CD4-positive, alpha-beta memory T cell (primary cell): ENCODE data around the gene HERPUD2. TPM values are rescaled to one million over a fixed set of nuclear protein-coding genes. Genes with fewer than 3 reads are reported as not detected.

ENCODE experiments used
- CTCF ChIA-PET: fragments of 350-600 bp; sonication (Branson Sonifier 250); formaldehyde crosslinking; loops from one replicate; lab custom pipeline; 2021; ENCODE audit warnings: inconsistent platforms; ENCODE audit not compliant: partially characterized antibody; lab: Charles Lee
- POLR2A ChIA-PET: fragments of 350-600 bp; sonication (Branson Sonifier 250); formaldehyde crosslinking; loops from one replicate; lab custom pipeline; 2021; ENCODE audit not compliant: partially characterized antibody; lab: Charles Lee
- DNase-seq, 5 donors: peaks; one replicate each; pipeline versions ENCODE4 v3.0.0 to v3.0.0-alpha.2; 2020 to 2022; ENCODE audit warnings: mixed read lengths in 1 of 5
- H3K27ac ChIP-seq: one replicate; pipeline ENCODE4 v1.7.0; 2013; ENCODE audit warnings: low read depth, low read length
- H3K27me3 ChIP-seq: 2 replicates; pipeline ENCODE4 v1.7.0; 2013; ENCODE audit warnings: mild to moderate bottlenecking, low read length, moderate library complexity; ENCODE audit not compliant: insufficient read depth
- H3K36me3 ChIP-seq: 2 replicates; pipeline ENCODE4 v1.7.0; 2013; ENCODE audit warnings: mild to moderate bottlenecking, low read length, moderate library complexity; ENCODE audit not compliant: insufficient read depth
- H3K4me1 ChIP-seq: 2 replicates; pipeline ENCODE4 v1.7.0; 2013; ENCODE audit warnings: mild to moderate bottlenecking, low read length, moderate library complexity; ENCODE audit not compliant: insufficient read depth
- H3K4me3 ChIP-seq, 2 donors: one replicate each; pipeline ENCODE4 v1.7.0; 2013; ENCODE audit warnings: low read length in 2 of 2, mild to moderate bottlenecking in 1 of 2
- H3K9me3 ChIP-seq, 2 donors: one replicate each; pipeline ENCODE4 v1.7.0; 2013; ENCODE audit warnings: low read length in 2 of 2, control low read depth in 1 of 2; ENCODE audit not compliant: control insufficient read depth in 1 of 2
- H3K27ac Mint-ChIP-seq, 7 donors: one replicate each; pipeline ENCODE4 v1.8.0; 2020 to 2021; ENCODE audit warnings: mixed read lengths in 7 of 7, mild to moderate bottlenecking in 6 of 7, inconsistent platforms in 3 of 7, moderate library complexity in 3 of 7
- H3K27me3 Mint-ChIP-seq, 2 donors: one replicate each; pipeline ENCODE4 v1.8.0; 2020 to 2021; ENCODE audit warnings: mixed read lengths in 2 of 2
- H3K36me3 Mint-ChIP-seq, 2 donors: one replicate each; pipeline ENCODE4 v1.8.0; 2020 to 2021; ENCODE audit warnings: mixed read lengths in 2 of 2, inconsistent platforms in 1 of 2, mild to moderate bottlenecking in 1 of 2
- H3K4me1 Mint-ChIP-seq, 4 donors: one replicate each; pipeline ENCODE4 v1.8.0; 2020 to 2021; ENCODE audit warnings: mixed read lengths in 4 of 4, mild to moderate bottlenecking in 1 of 4
- H3K4me3 Mint-ChIP-seq, 8 donors: one replicate each; pipeline ENCODE4 v1.8.0; 2020 to 2021; ENCODE audit warnings: mixed read lengths in 8 of 8, mild to moderate bottlenecking in 7 of 8, moderate library complexity in 6 of 8, inconsistent platforms in 3 of 8
- H3K9me3 Mint-ChIP-seq, 8 donors: one replicate each; pipeline ENCODE4 v1.8.0; 2020 to 2021; ENCODE audit warnings: mixed read lengths in 8 of 8, mild to moderate bottlenecking in 5 of 8, inconsistent platforms in 3 of 8, moderate library complexity in 1 of 8
- intact Hi-C: fragments of 100-400 bp; cut with micrococcal nuclease; formaldehyde crosslinking; loops from one replicate; pipeline ENCODE4 v1.15.1; 2023
- polyA plus RNA-seq, 2 donors: library from polyadenylated mRNA; unstranded; fragments of 300-500 nt; fragmentation: Illumina TruSeq; gene quantifications; one replicate each; pipeline ENCODE4 v1.2.3, GENCODE V29; 2021
- total RNA-seq, 2 experiments: library from RNA; stranded (reverse); gene quantifications; one replicate each; pipeline ENCODE4 v1.2.3, GENCODE V29; 2021

HERPUD2 gene
- total and polyA plus RNA-seq, 4 experiments from 2014 or later, result 67.3 to 99.2 (median 80.5) TPM

- Mint-ChIP-seq H3K4me1 (peaks cover 54 to 93% (median 79%) of the 10 kb centered on the region in 4 donors), H3K27me3 (no peaks in the 10 kb centered on the region), H3K27ac (peak overlapping the region in 6 of 7 donors; percentile 15 to 94 (median 70)), H3K4me3 (peak overlapping the region; percentile 14 to 77 (median 70)), H3K9me3 (peaks cover 0 to 20% (median 14%) of the 10 kb centered on the region in 8 donors), H3K36me3 (peaks cover 64 to 74% of the 10 kb centered on the region in 2 donors)
- peak in 3 of 5 donors; percentile 30 to 46 (median 37) for DNase-seq
- ChIA-PET CTCF (no interaction called here), POLR2A (no interaction called here)
- Histone ChIP-seq H3K4me1 (peaks cover 73% of the 10 kb centered on the region), H3K36me3 (no peaks in the 10 kb centered on the region), H3K27me3 (no peaks in the 10 kb centered on the region), H3K27ac (no peak overlapping the region), H3K4me3 (no peak overlapping the region), H3K9me3 (no peaks in the 10 kb centered on the region)
- intact Hi-C loops, result no loop called here
Measured at GRCh38 chr7:35652124-35652523, 42.8 kb downstream of the HERPUD2 start.

GRCh38 chr7:35650751-35651150, 44.2 kb downstream of the HERPUD2 start:
- Histone ChIP-seq H3K4me1 (peaks cover 75% of the 10 kb centered on the region), H3K27ac (no peak overlapping the region), H3K27me3 (no peaks in the 10 kb centered on the region), H3K36me3 (no peaks in the 10 kb centered on the region), H3K4me3 (no peak overlapping the region), H3K9me3 (no peaks in the 10 kb centered on the region)
- Mint-ChIP-seq H3K4me3 (no peak overlapping the region), H3K9me3 (peaks cover 0 to 19% (median 14%) of the 10 kb centered on the region in 8 donors), H3K36me3 (peaks cover 59 to 62% of the 10 kb centered on the region in 2 donors), H3K27ac (peak overlapping the region in 1 of 7 donors; percentile 56), H3K4me1 (peaks cover 59 to 95% (median 82%) of the 10 kb centered on the region in 4 donors), H3K27me3 (no peaks in the 10 kb centered on the region)
- no peak for DNase-seq
- POLR2A ChIA-PET, result no interaction called here
- CTCF ChIA-PET, result no interaction called here
- intact Hi-C loops, result no loop called here

- no peaks in the 10 kb centered on the region for H3K9me3 ChIP-seq
- H3K27ac ChIP-seq, result no peak overlapping the region
- peaks cover 55 to 92% (median 79%) of the 10 kb centered on the region in 4 donors for H3K4me1 Mint-ChIP-seq
- intact Hi-C loops, result no loop called here
- peaks cover 0 to 18% (median 12%) of the 10 kb centered on the region in 8 donors for H3K9me3 Mint-ChIP-seq
- H3K4me3 ChIP-seq, result no peak overlapping the region
- peak overlapping the region in 6 of 7 donors; percentile 5 to 67 (median 28) for H3K27ac Mint-ChIP-seq
- no peaks in the 10 kb centered on the region for H3K27me3 Mint-ChIP-seq
- peak overlapping the region in 2 of 8 donors; percentile 26 to 43 for H3K4me3 Mint-ChIP-seq
- peaks cover 53% of the 10 kb centered on the region in 2 donors for H3K36me3 Mint-ChIP-seq
- peaks cover 74% of the 10 kb centered on the region for H3K4me1 ChIP-seq
- POLR2A ChIA-PET, result interaction anchor here (1.1 kb wide), 1 partner anchor 44 kb away, joined by 4 read pairs; no protein-coding TSS in a partner anchor
- CTCF ChIA-PET, result interaction anchor here (0.7 to 1.5 kb wide), 2 partner anchors 10 to 13 kb away, joined by 3 to 4 read pairs; no protein-coding TSS in a partner anchor
- no peaks in the 10 kb centered on the region for H3K27me3 ChIP-seq
- no peak for DNase-seq
- H3K36me3 ChIP-seq, result no peaks in the 10 kb centered on the region
Measured at GRCh38 chr7:35649711-35650110, 45.2 kb downstream of the HERPUD2 start.

- intact Hi-C loops, result no loop called here
- ChIA-PET POLR2A (interaction anchor here (1.1 kb wide), 1 partner anchor 46 kb away, joined by 4 read pairs; no protein-coding TSS in a partner anchor), CTCF (no interaction called here)
- Histone ChIP-seq H3K27me3 (no peaks in the 10 kb centered on the region), H3K9me3 (no peaks in the 10 kb centered on the region), H3K36me3 (no peaks in the 10 kb centered on the region), H3K4me3 (no peak overlapping the region), H3K4me1 (peaks cover 72% of the 10 kb centered on the region), H3K27ac (no peak overlapping the region)
- Mint-ChIP-seq H3K36me3 (peaks cover 42 to 48% of the 10 kb centered on the region in 2 donors), H3K4me1 (peaks cover 51 to 90% (median 76%) of the 10 kb centered on the region in 4 donors), H3K4me3 (peak overlapping the region in 2 of 8 donors; percentile 21 to 43), H3K27ac (peak overlapping the region in 5 of 7 donors; percentile 1 to 65 (median 15)), H3K27me3 (no peaks in the 10 kb centered on the region), H3K9me3 (peaks cover 0 to 15% (median 9%) of the 10 kb centered on the region in 8 donors)
- no peak for DNase-seq
Measured at GRCh38 chr7:35648367-35648766, 46.6 kb downstream of the HERPUD2 start.

GRCh38 chr7:35647171-35647574, 47.8 kb downstream of the HERPUD2 start:
- ChIA-PET POLR2A (interaction anchor here (1.2 kb wide), 2 partner anchors 10 to 154 kb away, joined by 3 to 6 read pairs; partner anchors contain the start of gene SEPTIN7), CTCF (interaction anchor here (0.8 to 1.6 kb wide), 4 partner anchors 13 to 260 kb away, joined by 3 to 6 read pairs (median 4); no protein-coding TSS in a partner anchor)
- Mint-ChIP-seq H3K27me3 (no peaks in the 10 kb centered on the region), H3K4me1 (peaks cover 52 to 90% (median 76%) of the 10 kb centered on the region in 4 donors), H3K4me3 (peak overlapping the region in 7 of 8 donors; percentile 10 to 64 (median 38)), H3K9me3 (peaks cover 0 to 5% (median under 1%) of the 10 kb centered on the region in 8 donors), H3K27ac (peak overlapping the region in 6 of 7 donors; percentile 8 to 84 (median 32)), H3K36me3 (peaks cover 34 to 46% of the 10 kb centered on the region in 2 donors)
- H3K27me3 ChIP-seq, result no peaks in the 10 kb centered on the region
- DNase-seq, result no peak
- H3K4me1 ChIP-seq, result peaks cover 70% of the 10 kb centered on the region
- no peak overlapping the region for H3K27ac ChIP-seq
- intact Hi-C loops, result no loop called here
- H3K9me3 ChIP-seq, result no peaks in the 10 kb centered on the region
- H3K4me3 ChIP-seq, result no peak overlapping the region
- H3K36me3 ChIP-seq, result no peaks in the 10 kb centered on the region

- no peaks in the 10 kb centered on the region for H3K27me3 ChIP-seq
- H3K27ac ChIP-seq, result no peak overlapping the region
- H3K27ac Mint-ChIP-seq, result peak overlapping the region; percentile 6 to 82 (median 33)
- H3K9me3 ChIP-seq, result no peaks in the 10 kb centered on the region
- no peaks in the 10 kb centered on the region for H3K27me3 Mint-ChIP-seq
- ChIA-PET POLR2A (interaction anchor here (0.6 to 1.2 kb wide), 3 partner anchors 9 to 155 kb away, joined by 3 to 6 read pairs (median 3); partner anchors contain the start of gene SEPTIN7), CTCF (interaction anchor here (0.8 to 1.6 kb wide), 6 partner anchors 9 to 261 kb away, joined by 3 to 6 read pairs (median 3); no protein-coding TSS in a partner anchor)
- no peak for DNase-seq
- H3K4me3 ChIP-seq, result no peak overlapping the region
- peak overlapping the region in 7 of 8 donors; percentile 7 to 59 (median 45) for H3K4me3 Mint-ChIP-seq
- H3K4me1 ChIP-seq, result peaks cover 63% of the 10 kb centered on the region
- H3K36me3 ChIP-seq, result no peaks in the 10 kb centered on the region
- H3K9me3 Mint-ChIP-seq, result peaks cover 0 to 3% (median 0%) of the 10 kb centered on the region in 8 donors
- peaks cover 32 to 49% of the 10 kb centered on the region in 2 donors for H3K36me3 Mint-ChIP-seq
- intact Hi-C loops, result no loop called here
- H3K4me1 Mint-ChIP-seq, result peaks cover 58 to 90% (median 76%) of the 10 kb centered on the region in 4 donors
Measured at GRCh38 chr7:35646289-35647023, 48.5 kb downstream of the HERPUD2 start.
